Gastrocnemius medialis (tissue), 4 donors: ENCODE measurements around the gene B4GALT6.

Experiments used
- CTCF ChIP-seq, 5 experiments: fragments of 450-650 bp in 3 of 5; fragments of 200-600 bp in 2 of 5; sonication (generic) in 2 of 5; IDR thresholded peaks in 4 of 5; conservative IDR thresholded peaks in 1 of 5; 1 replicate in 4 of 5; 2 replicates in 1 of 5; pipeline ENCODE4 v1.5.1; 2016 to 2019; ENCODE audit warnings: antibody characterized with exemption in 5 of 5, mild to moderate bottlenecking in 3 of 5, moderate library complexity in 3 of 5
- POLR2A ChIP-seq, 2 donors: fragments of 450-650 bp; IDR thresholded peaks; one replicate each; pipeline ENCODE4 v1.6.1; 2017; ENCODE audit warnings: antibody characterized with exemption in 2 of 2, mild to moderate bottlenecking in 2 of 2, moderate library complexity in 2 of 2

GRCh38 chr18:31657823-31658669, 26.3 kb downstream of the B4GALT6 start:
- TF ChIP-seq CTCF (IDR thresholded peaks at IDR 0.05 in 4 of 5, conservative IDR thresholded peaks at IDR 0.05 in 1 of 5), result no peak
- TF ChIP-seq POLR2A (IDR thresholded peaks at IDR 0.05), result no peak
